ENCODE data around the gene PTGIS.
A peak's percentile ranks its signal among the peaks of the same experiment; 100 is the strongest.

The PTGIS gene

GRCh38 chr20:49563015-49563980 is 4.6 kb downstream of the PTGIS start:
- in situ Hi-C loops (cut with HindIII; ENCODE audit: low pct_ligation_motif_present, low pct_unique_long_range_greater_than_20kb, low sequenced_read_pairs), result no loop called here
- DNase-seq, result no peak

DNA sequence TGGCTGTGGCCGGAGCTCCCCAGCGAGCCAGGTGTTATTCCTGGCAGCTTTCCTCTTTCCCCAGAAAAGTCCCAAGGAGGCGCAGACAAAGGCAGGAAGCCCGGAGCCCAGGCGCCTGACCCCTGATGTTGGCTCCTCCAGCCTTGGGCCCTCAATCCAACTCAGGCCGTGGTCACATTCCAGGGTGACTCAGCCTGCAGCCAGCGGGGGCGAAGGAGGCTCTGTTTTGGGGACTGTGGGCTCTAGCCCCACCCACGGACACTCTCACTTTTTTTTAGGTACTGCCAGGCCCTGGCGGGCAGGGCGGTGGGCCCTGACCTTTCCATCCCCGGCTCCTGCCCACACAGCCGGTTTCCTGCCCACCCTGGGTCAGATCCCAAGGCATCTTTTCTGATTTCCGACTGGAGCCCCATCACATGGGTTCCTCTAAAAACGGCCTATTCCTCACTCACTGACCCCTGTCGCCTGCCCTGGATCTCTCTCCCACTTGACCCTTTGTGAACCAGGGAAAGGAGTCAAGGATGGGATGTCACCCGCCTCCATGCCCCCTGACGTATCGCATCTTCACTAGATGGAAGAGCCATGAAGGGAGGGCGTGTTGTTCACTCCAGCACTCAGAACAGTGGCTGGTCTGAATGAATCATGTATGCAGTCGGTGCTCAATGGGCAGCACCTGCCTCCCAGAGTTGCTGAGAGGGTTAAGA is 5.5 kb downstream of the PTGIS start:
- DNase-seq, result peak; percentile 77
- in situ Hi-C loops (cut with HindIII; ENCODE audit: low pct_ligation_motif_present, low pct_unique_long_range_greater_than_20kb, low sequenced_read_pairs), result no loop called here

DNA sequence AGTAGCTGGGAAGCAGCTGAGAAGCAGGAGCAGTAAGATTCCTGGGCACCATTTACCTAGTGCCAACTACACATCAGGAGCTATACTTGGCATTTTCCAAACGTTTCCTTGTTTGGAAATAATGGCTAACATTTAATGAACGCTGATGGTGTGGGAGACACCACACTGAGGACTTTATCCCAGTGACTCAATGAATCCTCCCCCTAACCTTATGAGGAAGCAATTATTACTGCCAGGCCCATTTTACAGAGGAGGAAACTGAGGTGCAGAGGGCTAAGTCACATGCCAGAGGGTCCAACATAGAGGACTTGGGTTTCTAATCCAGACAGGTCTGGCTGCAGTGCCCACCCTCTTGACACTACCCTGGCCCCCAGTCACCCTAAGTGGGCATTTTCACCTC is 6.1 kb downstream of the PTGIS start:
- in situ Hi-C loops (cut with HindIII; ENCODE audit: low pct_ligation_motif_present, low pct_unique_long_range_greater_than_20kb, low sequenced_read_pairs), result no loop called here

DNA sequence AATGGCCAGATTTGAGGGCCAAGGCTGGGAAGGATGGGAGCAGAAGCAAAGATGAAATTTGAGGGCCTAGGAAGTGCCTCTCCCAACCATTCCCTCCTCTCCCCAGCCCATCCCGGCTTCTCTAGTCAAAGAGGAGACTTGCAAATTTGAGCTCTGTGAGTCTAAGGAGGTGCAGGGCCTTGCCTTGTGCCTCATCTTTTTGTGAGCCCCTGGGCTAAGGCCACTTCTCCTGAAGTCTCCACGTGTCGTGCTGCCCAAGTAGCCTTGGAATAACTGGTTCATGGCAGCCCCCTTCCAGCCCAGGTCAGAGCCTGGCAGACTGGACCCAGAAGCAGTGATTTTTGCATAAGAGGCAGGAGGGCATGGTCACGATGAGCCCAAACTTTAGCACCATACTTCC is 6.7 kb downstream of the PTGIS start:
- in situ Hi-C loops (cut with HindIII; ENCODE audit: low pct_ligation_motif_present, low pct_unique_long_range_greater_than_20kb, low sequenced_read_pairs), result no loop called here
- DNase-seq, result no peak

More for the DNA sequence above, 6.1 kb downstream of the PTGIS start:
- DNase-seq, result no peak

DNA sequence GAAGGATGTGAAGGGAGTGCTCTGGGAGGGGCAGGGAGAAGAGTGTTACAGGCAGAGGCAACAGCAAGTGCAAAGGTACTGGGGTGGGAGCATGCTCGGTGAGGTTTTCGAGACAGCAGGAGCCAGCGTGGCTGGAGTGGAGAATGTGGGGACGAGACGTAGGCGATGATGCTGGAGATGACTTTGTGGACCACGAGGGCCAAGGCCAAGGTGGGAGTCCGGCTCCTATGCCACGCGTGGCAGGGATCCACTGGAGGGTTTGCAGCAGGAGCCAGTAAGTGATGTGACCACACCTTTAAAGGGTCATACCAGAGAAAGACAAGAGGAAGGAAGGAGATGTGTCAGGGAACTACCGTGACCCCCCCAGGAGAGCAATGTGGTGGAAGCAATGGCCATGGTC is 7.3 kb downstream of the PTGIS start:
- no peak for DNase-seq
- in situ Hi-C loops (cut with HindIII; ENCODE audit: low pct_ligation_motif_present, low pct_unique_long_range_greater_than_20kb, low sequenced_read_pairs), result no loop called here

DNA sequence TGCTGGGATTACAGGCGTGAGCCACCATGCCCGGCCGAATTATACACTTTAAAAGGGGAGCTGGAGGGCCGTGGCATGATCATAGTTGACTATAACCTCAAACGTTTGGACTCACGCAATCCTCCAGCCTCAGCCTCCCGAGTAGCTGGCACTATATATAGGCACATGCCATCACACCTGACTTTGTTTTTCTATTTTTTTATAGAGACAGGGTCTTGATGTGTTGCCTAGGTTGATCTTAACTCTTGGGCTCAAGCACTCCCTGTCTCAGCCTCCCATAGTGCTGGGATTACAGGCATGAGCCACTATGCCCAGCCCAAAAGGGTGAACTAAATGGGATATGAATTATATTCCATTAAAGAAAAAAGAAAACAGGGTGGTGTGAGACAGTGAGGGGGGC is 7.8 kb downstream of the PTGIS start:
- in situ Hi-C loops (cut with HindIII; ENCODE audit: low pct_ligation_motif_present, low pct_unique_long_range_greater_than_20kb, low sequenced_read_pairs), result no loop called here

DNA sequence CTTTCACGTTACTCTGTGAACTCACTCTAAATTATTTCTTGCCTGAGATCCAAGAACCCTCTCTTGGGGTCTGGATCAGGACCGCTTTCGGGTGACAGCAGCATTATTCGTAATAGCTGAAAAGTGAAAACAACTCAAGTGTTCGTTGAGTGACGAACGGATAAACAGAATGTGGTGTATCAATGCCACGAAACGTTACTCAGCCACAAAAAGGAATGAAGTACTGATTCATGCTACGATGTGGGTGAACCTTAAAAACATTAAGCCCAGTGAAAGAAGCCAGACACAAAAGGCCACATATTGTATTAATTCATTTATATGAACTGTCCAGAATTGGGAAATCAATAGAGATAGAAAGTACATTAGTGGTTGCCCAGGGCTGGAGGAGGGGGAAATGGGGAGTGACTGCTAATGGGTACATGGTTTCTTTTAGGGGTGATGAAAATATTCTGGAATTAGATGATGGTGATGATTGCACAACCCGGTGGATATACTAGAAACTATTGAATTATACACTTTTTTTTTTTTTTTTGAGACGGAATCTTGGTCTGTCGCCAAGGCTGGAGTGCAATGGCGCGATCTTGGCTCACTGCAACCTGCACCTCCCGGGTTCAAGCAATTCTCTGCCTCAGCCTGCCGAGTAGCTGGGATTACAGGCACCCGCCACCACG is 8.4 kb downstream of the PTGIS start:
- DNase-seq, result no peak
- in situ Hi-C loops (cut with HindIII; ENCODE audit: low pct_ligation_motif_present, low pct_unique_long_range_greater_than_20kb, low sequenced_read_pairs), result no loop called here

More for the DNA sequence above, 7.8 kb downstream of the PTGIS start:
- no peak for DNase-seq

DNA sequence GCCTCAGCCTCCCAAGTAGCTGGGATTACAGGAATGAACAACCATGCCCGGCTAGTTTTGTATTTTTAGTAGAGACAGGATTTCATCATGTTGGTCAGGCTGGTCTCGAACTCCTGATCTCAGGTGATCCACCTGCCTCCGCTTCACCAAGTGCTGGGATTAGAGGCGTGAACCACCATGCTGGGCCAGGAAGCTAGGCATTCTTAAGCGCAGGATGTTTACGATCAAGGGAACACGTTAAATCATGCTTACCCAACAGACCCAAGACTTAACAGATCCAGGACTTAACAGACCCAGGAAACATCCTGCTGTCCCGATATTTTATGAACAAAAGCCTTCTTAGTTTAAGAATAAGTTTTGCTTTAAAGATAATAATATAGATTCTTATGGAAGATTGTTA is 9.1 kb downstream of the PTGIS start:
- in situ Hi-C loops (cut with HindIII; ENCODE audit: low pct_ligation_motif_present, low pct_unique_long_range_greater_than_20kb, low sequenced_read_pairs), result no loop called here
- no peak for DNase-seq

DNA sequence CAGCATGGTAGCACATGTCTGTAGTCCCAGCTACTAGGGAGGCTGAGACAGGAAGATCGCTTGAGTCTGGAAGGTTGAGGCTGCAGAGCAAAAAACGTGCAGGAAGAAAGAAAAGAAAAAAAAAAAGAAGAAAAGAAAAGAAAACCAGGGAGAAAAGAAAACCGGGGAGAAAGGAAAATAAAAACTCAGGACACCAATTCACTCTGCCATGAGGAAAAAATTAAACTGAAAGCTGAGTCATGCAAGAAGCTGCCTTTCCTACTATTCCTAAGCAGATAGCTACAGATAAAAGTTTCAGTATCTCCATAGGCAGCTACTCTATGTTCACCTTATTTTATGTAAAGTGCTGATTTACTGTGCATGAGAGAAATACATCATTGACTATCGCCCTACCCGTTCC is 10.5 kb downstream of the PTGIS start:
- DNase-seq, result no peak
- in situ Hi-C loops (cut with HindIII; ENCODE audit: low pct_ligation_motif_present, low pct_unique_long_range_greater_than_20kb, low sequenced_read_pairs), result no loop called here

- DNase-seq, result no peak
- in situ Hi-C loops (cut with HindIII; ENCODE audit: low pct_ligation_motif_present, low pct_unique_long_range_greater_than_20kb, low sequenced_read_pairs), result no loop called here
Observed at GRCh38 chr20:49556621-49557020, 11.3 kb downstream of the PTGIS start.

GRCh38 chr20:49549801-49550551 is 18.0 kb downstream of the PTGIS start:
- in situ Hi-C loops (cut with HindIII; ENCODE audit: low pct_ligation_motif_present, low pct_unique_long_range_greater_than_20kb, low sequenced_read_pairs), result no loop called here

GRCh38 chr20:49548371-49548947 is 19.5 kb downstream of the PTGIS start:
- DNase-seq, result no peak

More at GRCh38 chr20:49549801-49550551, 18.0 kb downstream of the PTGIS start:
- no peak for DNase-seq

DNA sequence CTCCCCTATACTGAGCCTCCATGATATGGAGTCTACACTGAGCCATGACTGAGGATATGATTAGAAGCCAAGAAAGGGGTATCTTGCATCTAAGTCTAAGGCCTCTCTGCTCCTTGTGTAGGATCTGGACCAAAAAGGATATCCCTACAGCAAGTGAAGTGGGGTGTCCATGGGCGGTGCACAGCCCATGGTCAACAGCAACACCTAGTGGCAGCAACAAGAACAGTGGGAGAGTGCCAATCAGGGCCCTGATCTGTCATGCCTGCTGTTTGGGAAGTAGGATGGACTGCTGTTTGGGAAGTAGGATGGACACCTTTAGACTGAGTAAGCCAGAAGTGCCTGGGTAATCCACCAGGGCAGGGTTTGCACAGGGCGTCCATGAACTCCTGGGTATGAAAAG is 22.4 kb downstream of the PTGIS start:
- DNase-seq, result no peak

More at GRCh38 chr20:49548371-49548947, 19.5 kb downstream of the PTGIS start:
- in situ Hi-C loops (cut with HindIII; ENCODE audit: low pct_ligation_motif_present, low pct_unique_long_range_greater_than_20kb, low sequenced_read_pairs), result no loop called here

GRCh38 chr20:49544535-49544934 is 23.4 kb downstream of the PTGIS start:
- in situ Hi-C loops (cut with HindIII; ENCODE audit: low pct_ligation_motif_present, low pct_unique_long_range_greater_than_20kb, low sequenced_read_pairs), result no loop called here
- DNase-seq, result no peak

More for the DNA sequence above, 22.4 kb downstream of the PTGIS start:
- in situ Hi-C loops (cut with HindIII; ENCODE audit: low pct_ligation_motif_present, low pct_unique_long_range_greater_than_20kb, low sequenced_read_pairs), result no loop called here

DNA sequence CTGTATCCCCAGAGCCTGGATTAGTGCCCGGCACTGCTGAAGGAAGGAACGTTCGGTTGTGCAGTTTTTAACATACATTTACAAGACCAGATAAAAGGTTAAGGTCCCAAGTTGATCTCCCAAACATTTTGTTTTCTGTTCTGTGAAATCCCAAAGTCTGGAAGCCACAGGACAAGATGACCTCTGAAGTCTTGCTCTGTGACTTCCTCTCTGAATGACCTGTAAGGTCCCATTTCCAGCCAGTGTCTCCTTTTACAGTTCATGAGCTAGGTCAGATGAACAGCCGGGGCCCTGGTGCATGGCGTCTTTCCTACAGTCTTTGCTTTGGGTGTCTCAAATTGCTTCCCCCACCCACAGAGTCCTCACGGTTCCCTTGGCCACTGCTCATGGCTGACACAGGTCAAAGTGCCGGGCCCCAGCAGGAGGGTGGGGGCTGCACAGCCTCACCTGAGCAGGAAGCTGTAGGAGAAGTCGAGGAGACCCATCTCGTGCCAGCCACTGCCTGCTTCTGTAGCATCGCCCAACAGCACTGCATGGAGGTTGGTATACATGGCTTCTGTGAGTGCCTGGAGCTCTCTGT is 24.0 kb downstream of the PTGIS start:
- no peak for DNase-seq
- in situ Hi-C loops (cut with HindIII; ENCODE audit: low pct_ligation_motif_present, low pct_unique_long_range_greater_than_20kb, low sequenced_read_pairs), result no loop called here

DNA sequence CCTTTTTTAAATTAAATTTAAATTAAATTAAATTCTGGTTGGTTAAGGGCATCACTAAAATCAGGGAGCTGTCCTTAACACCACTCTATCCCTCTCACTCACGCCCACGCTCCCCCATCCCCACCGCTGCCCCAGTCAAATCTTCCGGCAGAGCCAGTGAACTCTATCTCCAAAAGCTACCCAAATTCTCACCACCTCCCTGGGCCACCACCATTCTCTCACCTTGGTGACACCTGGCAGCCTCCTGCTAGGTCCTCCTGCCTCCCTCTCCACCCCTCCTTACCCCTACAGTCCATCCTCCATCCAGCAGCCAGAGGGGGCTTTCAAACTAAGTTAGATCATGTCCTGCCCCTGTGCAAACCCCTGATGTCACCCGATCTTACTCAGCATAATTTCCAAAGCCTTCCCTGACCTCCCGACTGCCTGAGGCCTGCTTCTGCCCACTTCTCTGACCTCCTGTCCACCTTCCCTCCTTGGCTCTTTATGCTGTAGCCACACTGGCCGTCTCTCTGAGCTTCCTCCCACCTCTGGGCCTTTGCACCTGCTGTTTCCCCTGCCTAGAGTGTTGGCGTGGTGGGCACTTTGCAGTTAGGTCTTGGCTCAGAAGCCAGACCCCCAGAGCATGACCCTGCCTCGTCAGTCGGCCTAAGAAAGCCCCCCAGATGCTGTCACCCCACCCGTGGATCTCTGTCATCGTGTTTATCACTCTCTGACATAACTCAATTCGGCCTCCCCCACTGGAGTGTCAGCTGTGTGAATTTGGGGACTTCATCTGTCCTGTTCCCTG is 24.7 kb downstream of the PTGIS start:
- no peak for DNase-seq
- in situ Hi-C loops (cut with HindIII; ENCODE audit: low pct_ligation_motif_present, low pct_unique_long_range_greater_than_20kb, low sequenced_read_pairs), result no loop called here

GRCh38 chr20:49542514-49542991 is 25.4 kb downstream of the PTGIS start:
- DNase-seq, result no peak
- in situ Hi-C loops (cut with HindIII; ENCODE audit: low pct_ligation_motif_present, low pct_unique_long_range_greater_than_20kb, low sequenced_read_pairs), result no loop called here

Measured in ACHN (cell line).